GM12873 (cell line): ENCODE measurements around the gene PRKAA1.

Experiments used
- CTCF ChIP-seq: IDR thresholded peaks from 2 replicates; pipeline ENCODE4 v1.5.1; 2012; ENCODE audit warnings: low read depth, mild to moderate bottlenecking, moderate library complexity, low read length, control low read depth; ENCODE audit not compliant: insufficient read depth; ENCODE audit errors: missing control alignments

Gene PRKAA1

GRCh38 chr5:40779561-40779960, 18.6 kb downstream of the PRKAA1 start:
- TF ChIP-seq CTCF: no peak

- TF ChIP-seq CTCF: no peak
Measured at GRCh38 chr5:40778133-40778532, 20.0 kb downstream of the PRKAA1 start.

- no peak for TF ChIP-seq CTCF
Measured at GRCh38 chr5:40776658-40776977, 21.6 kb downstream of the PRKAA1 start.

GRCh38 chr5:40775846-40776657, 22.1 kb downstream of the PRKAA1 start:
- no peak for TF ChIP-seq CTCF

GRCh38 chr5:40775085-40775845, 22.9 kb downstream of the PRKAA1 start:
- no peak for TF ChIP-seq CTCF

- TF ChIP-seq CTCF: no peak
Measured at GRCh38 chr5:40774623-40775022, 23.6 kb downstream of the PRKAA1 start.

GRCh38 chr5:40770764-40771163, 27.4 kb downstream of the PRKAA1 start:
- TF ChIP-seq CTCF: no peak
